AG04450 (cell line): ENCODE measurements around the gene ANKRA2. TPM values are rescaled to one million over a fixed set of nuclear protein-coding genes. Genes with fewer than 3 reads are reported as not detected.

Source experiments
- CTCF ChIA-PET: fragments of 300-600, 350-600 bp; formaldehyde crosslinking; extraction: SDS; loops from one replicate; lab custom pipeline; 2022; ENCODE audit warnings: antibody characterized with exemption, inconsistent platforms; lab: Charles Lee
- POLR2A ChIA-PET: fragments of 350-600 bp; formaldehyde crosslinking; extraction: SDS; loops from one replicate; lab custom pipeline; 2021; ENCODE audit warnings: antibody characterized with exemption, inconsistent platforms; lab: Yijun Ruan, JAX
- DNase-seq: peaks from one replicate; pipeline ENCODE4 v3.0.0-alpha.2; 2011; ENCODE audit warnings: low read depth, low spot score
- H3K27ac ChIP-seq: one replicate; pipeline ENCODE4 v1.5.1; 2012; ENCODE audit warnings: low read depth, low read length, control low read depth
- H3K27me3 ChIP-seq: one replicate; pipeline ENCODE4 v1.6.0; 2012; ENCODE audit warnings: low read length; ENCODE audit not compliant: control insufficient read depth, insufficient read depth
- H3K4me3 ChIP-seq: 2 replicates; pipeline ENCODE4 v1.5.1; 2011; ENCODE audit warnings: mild to moderate bottlenecking, low read depth, low read length, control low read depth
- H3K9me3 ChIP-seq: 2 replicates; pipeline ENCODE4 v1.5.1; 2012; ENCODE audit warnings: low read length; ENCODE audit not compliant: control insufficient read depth, insufficient read depth
- polyA plus RNA-seq: library from polyadenylated mRNA; depleted of rRNA; stranded (reverse); fragments of >200 nt; gene quantifications from 2 replicates; pipeline ENCODE4 v1.2.3, GENCODE V29; 2011
- TF ChIP-seq, protein P1 (sequence below): IDR thresholded peaks from 2 replicates; pipeline ENCODE4 v1.5.1; 2011; ENCODE audit warnings: low read depth, low read length, control low read depth, inconsistent platforms

The ANKRA2 gene
- polyA plus RNA-seq, 1 experiment = 39.6 TPM

GRCh38 chr5:73544429-73545402, 20.7 kb downstream of the ANKRA2 start:
- CTCF ChIA-PET = no interaction called here
- H3K9me3 ChIP-seq = no peaks in the 10 kb centered on the region
- no peak overlapping the region for H3K27ac ChIP-seq
- no peak for DNase-seq
- TF ChIP-seq, protein P1, sequence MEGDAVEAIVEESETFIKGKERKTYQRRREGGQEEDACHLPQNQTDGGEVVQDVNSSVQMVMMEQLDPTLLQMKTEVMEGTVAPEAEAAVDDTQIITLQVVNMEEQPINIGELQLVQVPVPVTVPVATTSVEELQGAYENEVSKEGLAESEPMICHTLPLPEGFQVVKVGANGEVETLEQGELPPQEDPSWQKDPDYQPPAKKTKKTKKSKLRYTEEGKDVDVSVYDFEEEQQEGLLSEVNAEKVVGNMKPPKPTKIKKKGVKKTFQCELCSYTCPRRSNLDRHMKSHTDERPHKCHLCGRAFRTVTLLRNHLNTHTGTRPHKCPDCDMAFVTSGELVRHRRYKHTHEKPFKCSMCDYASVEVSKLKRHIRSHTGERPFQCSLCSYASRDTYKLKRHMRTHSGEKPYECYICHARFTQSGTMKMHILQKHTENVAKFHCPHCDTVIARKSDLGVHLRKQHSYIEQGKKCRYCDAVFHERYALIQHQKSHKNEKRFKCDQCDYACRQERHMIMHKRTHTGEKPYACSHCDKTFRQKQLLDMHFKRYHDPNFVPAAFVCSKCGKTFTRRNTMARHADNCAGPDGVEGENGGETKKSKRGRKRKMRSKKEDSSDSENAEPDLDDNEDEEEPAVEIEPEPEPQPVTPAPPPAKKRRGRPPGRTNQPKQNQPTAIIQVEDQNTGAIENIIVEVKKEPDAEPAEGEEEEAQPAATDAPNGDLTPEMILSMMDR = no peak
- no peak overlapping the region for H3K4me3 ChIP-seq
- no peaks in the 10 kb centered on the region for H3K27me3 ChIP-seq
- POLR2A ChIA-PET = no interaction called here

DNA sequence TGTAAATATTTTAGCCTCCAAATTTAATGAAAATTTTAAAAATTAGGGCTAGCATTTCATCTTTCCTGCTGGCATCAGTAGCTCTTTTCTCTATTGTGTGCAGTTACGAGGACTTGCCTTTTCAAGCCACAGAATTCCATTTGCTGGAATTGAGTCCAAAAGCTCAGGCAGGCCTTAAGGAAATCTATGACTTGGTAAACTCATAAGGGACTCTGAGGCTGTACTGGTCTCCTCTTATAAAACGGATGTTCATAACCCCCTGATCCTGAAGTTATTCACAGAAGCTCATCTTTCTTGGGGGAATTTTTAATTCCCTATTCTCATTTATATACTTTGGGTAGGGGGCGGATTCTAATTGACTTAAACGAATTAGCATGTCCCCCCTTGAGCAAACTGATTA, 23.4 kb downstream of the ANKRA2 start:
- H3K27ac ChIP-seq = peak overlapping the region; percentile 21
- DNase-seq = no peak

DNA sequence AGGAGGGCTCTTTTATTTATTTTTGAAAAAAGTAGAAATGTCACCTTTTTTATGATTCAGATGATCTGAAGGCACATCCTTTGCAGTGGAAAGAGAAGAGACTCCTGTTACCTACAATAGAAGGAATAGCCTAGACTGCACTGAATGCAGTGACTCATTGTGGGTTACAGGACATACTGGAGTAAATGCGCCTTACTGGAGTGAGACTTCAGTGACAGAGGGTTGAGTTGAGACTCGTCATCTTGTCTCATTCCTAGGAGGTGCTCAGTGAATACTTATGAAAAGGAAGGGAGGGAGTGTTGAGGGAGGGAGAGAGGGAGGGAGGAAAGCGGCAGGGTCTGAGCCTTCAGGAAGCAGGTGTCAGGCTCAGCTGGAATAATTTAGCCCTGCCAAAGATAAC, 25.2 kb downstream of the ANKRA2 start:
- DNase-seq = no peak
- ChIA-PET CTCF (interaction anchor here (5.4 kb wide), 1 partner anchor 20 kb away, joined by 110 read pairs; no protein-coding TSS in a partner anchor), POLR2A (no interaction called here)
- TF ChIP-seq, protein P1 = no peak
- H3K27ac ChIP-seq = no peak overlapping the region
- H3K27me3 ChIP-seq = no peaks in the 10 kb centered on the region
- no peaks in the 10 kb centered on the region for H3K9me3 ChIP-seq
- no peak overlapping the region for H3K4me3 ChIP-seq

More for the DNA sequence above, 23.4 kb downstream of the ANKRA2 start:
- TF ChIP-seq, protein P1 = no peak
- ChIA-PET CTCF (interaction anchor here (0.5 to 1.7 kb wide), 6 partner anchors 11 to 326 kb away, joined by 3 to 9 read pairs (median 4); no protein-coding TSS in a partner anchor), POLR2A (no interaction called here)
- Histone ChIP-seq H3K4me3 (no peak overlapping the region), H3K9me3 (no peaks in the 10 kb centered on the region), H3K27me3 (no peaks in the 10 kb centered on the region)

DNA sequence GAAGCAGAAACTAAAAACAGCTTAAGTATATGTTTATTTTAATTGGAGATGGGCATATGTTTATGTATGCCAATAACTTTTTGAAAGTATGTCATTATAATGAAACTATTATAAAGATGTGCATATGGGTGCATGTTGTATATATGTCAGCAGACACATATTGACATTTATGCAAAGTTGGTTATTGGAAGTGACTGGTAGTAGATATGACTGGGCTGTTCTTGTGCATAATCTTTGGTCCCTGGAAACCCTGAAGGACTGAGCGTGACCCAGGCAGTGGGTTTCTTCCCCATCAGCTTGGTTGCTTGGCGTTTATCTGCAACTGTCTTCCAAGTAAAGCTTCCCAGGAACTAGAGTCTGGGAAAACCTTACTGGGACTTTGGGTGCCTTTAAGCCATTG, 25.7 kb downstream of the ANKRA2 start:
- no peak for DNase-seq
- ChIA-PET CTCF (interaction anchor here (0.9 to 5.4 kb wide), 3 partner anchors 14 to 44 kb away, joined by 3 to 110 read pairs (median 5); no protein-coding TSS in a partner anchor), POLR2A (no interaction called here)
- Histone ChIP-seq H3K27ac (no peak overlapping the region), H3K4me3 (no peak overlapping the region), H3K27me3 (no peaks in the 10 kb centered on the region), H3K9me3 (peaks cover 1% of the 10 kb centered on the region; the same call in 1 of the 2 replicates)
- TF ChIP-seq, protein P1 = no peak

GRCh38 chr5:73534971-73535370, 30.5 kb downstream of the ANKRA2 start:
- ChIA-PET POLR2A (no interaction called here), CTCF (interaction anchor here (5.4 kb wide), 1 partner anchor 15 kb away, joined by 110 read pairs; no protein-coding TSS in a partner anchor)
- TF ChIP-seq, protein P1 = no peak
- no peak for DNase-seq
- no peak overlapping the region for H3K27ac ChIP-seq
- H3K27me3 ChIP-seq = no peaks in the 10 kb centered on the region
- H3K9me3 ChIP-seq = peaks cover 9% of the 10 kb centered on the region
- H3K4me3 ChIP-seq = no peak overlapping the region
